GM18858 (cell line): Measurements from ENCODE around the gene TMEM44.

Experiments used
- ATAC-seq: cut with Tn5 transposase; IDR thresholded peaks from one replicate; pipeline ENCODE4 v1.9.1; 2021; ENCODE audit not compliant: unreplicated experiment

TMEM44 gene

DNA sequence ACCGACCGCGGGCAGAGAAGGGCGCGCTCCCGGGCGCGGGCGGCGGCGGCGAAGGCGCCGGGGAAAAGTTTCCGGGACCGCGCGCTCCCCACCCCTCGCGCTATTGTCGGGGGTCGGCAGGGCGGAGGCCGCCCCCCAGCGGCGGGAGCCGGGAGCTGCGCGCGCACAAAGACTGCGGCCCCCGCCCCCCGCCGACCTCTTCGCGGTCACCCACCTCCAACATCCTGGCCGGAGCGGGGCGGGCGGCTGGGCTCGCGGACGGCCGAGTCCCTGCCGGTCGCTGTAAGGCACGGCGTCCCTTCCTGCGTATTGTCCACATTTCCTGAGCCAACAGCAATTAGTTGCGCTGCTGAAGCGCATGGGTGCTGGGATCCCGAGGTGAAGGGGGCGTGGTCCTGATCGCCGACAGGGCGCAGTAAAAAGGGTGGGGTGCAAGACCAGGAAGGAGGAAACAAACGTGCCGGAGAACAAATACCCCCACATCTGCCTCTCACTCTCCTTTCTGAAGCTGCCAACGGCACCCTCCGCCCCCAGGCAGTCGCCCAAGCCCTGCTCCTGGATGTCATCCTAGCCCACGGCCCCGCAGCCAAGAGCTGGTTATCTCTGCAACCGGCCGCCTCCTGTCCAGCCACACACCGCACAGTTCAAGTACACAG, at the start of gene TMEM44:
Gene TMEM44 (minus strand): TSS at position 71 of the 656 bp plus-strand sequence. CDS start 204 bp downstream, outside the sequence.
- ATAC-seq, result peak; percentile 58

DNA sequence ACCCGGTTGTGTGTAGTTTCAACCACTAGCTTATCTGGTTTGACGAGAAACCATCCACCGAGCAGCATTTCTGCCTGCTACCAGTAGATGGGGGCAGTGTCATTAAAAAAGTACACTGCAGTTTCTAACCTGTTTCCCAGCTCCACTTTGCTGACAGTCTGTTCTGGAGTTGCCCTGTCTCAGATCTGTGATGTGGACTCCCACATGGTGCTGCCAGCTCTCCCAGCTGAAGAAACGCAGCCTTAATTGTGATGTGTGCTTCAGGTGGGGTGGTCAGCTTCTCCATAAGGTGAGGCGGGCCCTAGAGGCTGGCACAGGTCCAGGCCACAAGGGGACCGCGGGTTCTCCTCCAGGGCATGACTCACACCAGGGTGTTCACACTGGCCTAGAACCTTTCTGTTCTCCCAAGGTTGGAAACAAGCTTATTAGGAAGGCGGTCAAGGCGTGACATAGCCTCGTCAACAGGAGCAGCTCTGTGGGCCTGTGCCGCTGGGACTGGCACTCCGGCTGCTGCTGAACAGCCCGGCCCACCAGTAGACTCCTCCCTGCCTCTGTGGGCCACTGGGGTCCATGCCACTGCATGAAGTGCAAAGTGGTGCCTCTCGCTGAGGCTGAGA, 49.6 kb upstream of the TMEM44 start:
- no peak for ATAC-seq

DNA sequence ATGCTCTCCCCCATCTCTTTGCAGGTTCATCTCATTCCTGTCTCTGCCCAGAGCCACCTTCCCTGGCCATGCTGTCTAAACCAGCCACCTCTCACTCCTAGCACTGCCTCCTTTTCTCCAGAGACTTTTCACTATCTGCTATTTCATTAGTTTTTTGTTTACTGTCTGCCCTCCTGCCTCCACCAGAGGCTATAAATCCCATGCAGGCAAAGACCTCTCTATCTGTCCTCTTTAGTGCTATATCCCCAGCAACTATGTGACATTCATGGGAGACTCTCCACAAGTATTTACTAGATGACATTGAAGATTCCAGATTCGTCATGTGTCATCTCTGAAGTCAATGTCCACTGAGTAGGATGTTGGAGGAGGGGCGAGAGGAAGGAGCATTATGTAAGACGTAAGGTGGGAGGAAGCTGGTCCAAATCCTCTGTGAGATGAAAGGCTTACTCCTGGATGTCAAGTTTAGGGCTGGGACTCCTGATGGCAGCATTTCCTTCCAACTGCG, 49.0 kb upstream of the TMEM44 start:
- no peak for ATAC-seq

DNA sequence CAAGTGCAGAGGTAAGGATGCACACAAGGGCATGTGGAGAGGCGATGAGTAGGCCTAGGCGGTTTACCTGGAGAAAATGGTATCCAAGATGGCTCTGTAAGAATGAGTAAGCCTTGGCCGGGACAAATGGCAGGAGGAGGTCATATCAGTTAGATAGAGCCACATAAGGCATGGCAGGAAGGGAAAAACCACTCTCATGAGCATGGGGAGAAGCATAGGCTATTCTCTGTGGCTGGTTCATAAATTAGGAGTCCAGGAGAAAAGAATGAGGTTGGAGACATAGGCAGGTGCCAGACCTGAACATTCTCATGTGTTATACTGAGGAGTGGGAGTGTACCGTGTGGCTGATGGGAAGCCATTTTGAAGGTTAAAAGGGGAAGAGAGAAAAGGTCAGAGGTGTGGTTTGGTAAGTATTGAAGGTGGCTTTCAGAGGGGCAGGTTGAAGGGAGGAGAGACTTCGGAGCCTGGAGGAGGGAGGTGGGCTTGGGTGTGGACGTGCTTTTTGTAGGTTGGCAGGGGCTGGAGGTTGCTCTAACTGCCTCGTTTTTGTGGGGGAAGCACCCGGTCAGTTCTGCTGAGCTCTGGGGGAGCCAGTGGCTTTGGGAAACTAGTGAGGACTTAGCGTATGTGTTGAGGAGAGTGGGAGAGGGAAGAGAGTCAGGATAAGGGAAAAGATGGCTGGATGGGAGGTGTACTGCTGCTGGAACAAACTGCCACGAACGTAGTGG, 47.8 kb upstream of the TMEM44 start:
- ATAC-seq, result no peak

- ATAC-seq, result no peak
Observed at GRCh38 chr3:194676471-194676870, 43.3 kb upstream of the TMEM44 start.

GRCh38 chr3:194675680-194676079, 42.5 kb upstream of the TMEM44 start:
- ATAC-seq, result no peak

- no peak for ATAC-seq
Observed at GRCh38 chr3:194675081-194675640, 41.9 kb upstream of the TMEM44 start.

GRCh38 chr3:194673761-194674160, 40.5 kb upstream of the TMEM44 start:
- no peak for ATAC-seq

- ATAC-seq, result no peak
Observed at GRCh38 chr3:194672876-194673275, 39.7 kb upstream of the TMEM44 start.

DNA sequence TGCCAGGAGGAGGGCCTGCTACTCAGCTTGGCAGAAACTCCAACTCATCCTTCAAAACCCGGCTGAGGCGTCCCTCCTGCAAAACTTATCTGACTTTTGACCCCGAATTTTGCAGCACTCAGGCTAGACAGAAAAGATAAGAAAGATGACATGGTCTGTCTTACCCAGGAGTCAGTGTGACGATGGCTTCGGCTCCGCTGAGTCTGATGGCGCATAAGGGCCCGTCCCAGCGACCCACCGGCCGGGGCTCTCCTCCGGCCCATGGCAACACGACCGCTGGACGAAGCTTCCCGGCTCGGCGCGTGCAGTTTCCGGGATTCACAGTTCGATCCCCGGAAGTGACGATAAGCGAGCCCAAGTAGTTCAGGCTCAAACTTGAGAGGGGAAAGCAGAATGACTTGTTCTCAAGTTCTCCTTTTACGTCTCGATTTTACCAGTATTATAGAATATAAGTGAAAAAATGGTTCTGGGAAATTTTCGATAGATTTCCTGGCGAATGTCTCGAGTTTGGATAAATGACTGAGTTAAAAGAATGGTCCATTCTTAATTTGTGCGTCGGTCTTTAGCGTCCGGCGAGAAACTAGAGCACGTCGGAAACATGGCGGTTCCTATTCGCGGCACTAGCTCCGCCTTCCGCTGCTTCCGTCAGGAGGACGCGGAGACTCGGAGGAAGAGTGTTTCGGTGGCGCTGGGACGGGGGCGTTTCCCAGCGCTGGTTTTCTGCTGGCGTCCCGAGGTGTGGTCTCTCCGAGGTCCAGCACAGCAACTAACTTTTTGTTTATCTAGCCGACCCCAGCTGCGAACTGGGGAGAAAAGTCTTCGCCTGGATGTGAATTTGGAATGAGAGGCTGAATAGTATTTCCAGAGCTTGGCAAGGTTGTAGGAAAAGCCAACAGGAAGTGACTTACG, 38.9 kb upstream of the TMEM44 start, which contains the start of gene LSG1:
Gene LSG1 (minus strand): TSS at position 292 of the 909 bp plus-strand sequence. CDS start 29 bp downstream, at position 263.
- ATAC-seq, result peak; percentile 62

- ATAC-seq, result no peak
Observed at GRCh38 chr3:194671511-194671899, 38.3 kb upstream of the TMEM44 start.

DNA sequence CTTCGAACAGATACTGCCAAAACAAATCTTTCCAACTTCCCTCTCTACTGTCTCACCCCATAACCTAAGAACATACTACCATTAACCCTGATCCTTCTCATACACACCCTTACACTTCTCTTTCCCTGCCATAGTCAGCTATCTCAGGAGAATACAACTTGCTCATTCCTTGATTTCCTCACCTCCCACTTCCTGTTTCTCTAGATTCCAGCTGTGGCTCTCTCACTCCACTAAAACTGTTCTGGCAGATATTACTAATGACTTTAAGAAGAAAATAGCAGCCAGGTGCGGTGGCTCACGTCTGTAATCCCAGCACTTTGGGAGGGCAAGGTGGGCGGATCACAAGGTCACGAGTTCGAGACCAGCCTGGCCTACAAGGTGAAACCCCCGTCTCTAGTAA, 34.1 kb upstream of the TMEM44 start:
- no peak for ATAC-seq

- ATAC-seq, result no peak
Observed at GRCh38 chr3:194664857-194665256, 31.6 kb upstream of the TMEM44 start.

DNA sequence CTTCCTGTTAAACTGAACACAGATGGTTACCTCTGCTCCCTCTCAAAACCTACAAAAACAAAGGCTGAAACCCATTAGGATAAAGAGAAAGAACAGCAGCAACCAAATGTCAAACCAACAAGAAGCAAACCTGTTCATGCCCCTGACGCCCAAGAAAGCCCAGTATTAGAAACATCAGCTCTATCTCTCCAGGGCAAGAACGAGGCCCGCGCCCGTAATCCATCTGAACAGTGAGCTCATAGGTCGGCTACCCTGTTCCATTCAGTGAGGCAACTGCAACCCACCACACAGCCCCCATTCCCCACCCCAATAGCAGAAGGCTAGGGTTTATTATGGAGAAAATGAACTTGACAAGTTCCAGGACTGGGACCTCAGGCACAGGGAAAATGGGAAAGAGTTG, 28.7 kb upstream of the TMEM44 start:
- no peak for ATAC-seq

DNA sequence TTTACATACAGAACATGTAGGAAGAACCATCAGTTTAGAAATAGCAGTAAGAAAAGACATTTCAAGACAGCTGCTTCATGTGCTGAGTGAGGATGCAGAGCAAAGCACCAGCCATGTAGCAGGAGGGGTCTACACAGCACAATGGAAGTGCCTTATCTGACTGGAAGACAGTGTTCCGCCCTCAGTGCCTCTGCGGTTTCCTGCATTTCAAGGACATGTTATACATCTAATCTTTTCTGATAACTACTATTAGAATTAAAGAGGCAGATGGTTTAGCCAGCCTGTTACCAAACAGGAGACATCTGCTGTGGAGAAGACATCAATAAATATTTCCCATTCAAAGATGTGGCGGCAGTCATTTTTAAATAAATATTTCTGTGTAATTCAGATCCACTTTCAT, 28.2 kb upstream of the TMEM44 start:
- no peak for ATAC-seq

- no peak for ATAC-seq
Observed at GRCh38 chr3:194659778-194660177, 26.6 kb upstream of the TMEM44 start.

DNA sequence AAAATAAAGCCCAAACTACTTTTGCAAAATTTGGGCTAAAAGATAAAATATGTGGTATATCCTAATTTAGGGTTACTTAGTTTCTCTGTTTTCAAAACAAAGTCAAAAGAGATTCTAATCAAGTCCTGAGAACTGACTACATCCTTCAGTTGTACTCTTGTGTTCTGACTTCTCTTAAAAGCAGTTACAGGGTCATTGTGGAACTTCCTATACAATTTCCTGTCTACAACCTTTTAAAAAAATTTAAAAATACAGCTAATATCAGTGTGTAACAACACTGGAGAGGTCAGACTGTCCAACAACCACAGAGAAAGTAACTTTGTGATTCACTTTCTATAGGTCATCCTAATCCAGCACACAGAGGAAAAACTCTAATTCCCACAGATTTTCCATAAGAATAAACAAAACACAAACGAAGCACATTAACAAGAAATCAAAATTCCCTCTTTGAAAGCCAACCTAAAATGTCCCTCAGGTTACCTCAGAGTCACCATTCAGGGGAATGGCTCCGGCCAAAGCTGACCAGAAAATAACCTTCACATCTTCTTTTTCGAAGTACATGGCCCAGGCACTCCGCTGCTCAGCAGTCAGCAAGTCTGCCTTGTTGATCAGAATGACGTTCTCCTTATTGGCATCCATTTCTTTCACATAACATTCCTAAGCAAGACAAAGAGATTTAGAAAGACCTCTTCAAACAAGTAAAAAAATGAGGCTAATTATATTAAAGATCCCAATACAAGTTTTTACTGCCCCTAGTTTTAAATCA, 25.4 kb upstream of the TMEM44 start:
- no peak for ATAC-seq

GRCh38 chr3:194657439-194657838, 24.2 kb upstream of the TMEM44 start:
- ATAC-seq, result no peak

- ATAC-seq, result peak; percentile 68
Observed at GRCh38 chr3:194654443-194654842, 21.2 kb upstream of the TMEM44 start.

GRCh38 chr3:194647747-194648146, 14.5 kb upstream of the TMEM44 start:
- no peak for ATAC-seq
